NCI-H345 treated with DMSO at 0.1 percent for 48 hours (cell line): ENCODE measurements around the gene NEDD9.

Experiments used
- DNase-seq: peaks from one replicate; lab custom pipeline; 2025; ENCODE audit not compliant: unreplicated experiment; lab: John Stamatoyannopoulos, UW

NEDD9 gene

DNA sequence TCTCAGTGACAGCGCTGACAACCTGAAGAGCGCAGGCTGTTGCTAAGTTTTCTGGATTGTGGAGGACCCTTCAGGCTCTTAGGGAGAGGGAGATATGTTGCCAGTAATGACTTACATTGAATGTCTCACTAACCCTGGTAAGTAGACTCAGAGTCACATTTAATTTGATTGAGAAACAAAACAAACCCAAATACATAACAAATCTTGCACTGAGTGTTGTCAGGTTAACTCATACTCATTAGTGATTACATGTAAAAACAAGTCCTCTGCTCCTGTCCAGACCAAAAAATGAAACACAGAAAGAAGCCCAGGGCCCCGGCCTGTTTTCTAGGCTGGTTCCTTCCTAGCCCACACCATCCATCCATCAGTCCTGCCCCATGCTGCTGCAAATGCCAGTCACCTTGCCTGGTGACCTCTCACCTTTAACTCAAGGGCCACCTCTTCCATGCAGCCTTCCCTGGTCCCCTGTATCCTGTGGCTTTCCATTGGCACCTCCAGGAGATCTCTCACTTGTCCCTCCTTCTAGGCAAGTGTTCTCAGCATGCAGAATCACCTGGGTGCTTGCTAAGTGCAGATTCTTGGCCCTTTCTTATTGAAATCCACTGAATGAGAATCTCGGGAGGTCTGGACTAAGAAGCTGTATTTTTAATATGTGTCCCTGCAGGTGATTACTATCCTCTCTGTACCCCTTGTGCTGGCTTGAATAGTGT, 86.2 kb downstream of the NEDD9 start:
- DNase-seq: no peak

DNA sequence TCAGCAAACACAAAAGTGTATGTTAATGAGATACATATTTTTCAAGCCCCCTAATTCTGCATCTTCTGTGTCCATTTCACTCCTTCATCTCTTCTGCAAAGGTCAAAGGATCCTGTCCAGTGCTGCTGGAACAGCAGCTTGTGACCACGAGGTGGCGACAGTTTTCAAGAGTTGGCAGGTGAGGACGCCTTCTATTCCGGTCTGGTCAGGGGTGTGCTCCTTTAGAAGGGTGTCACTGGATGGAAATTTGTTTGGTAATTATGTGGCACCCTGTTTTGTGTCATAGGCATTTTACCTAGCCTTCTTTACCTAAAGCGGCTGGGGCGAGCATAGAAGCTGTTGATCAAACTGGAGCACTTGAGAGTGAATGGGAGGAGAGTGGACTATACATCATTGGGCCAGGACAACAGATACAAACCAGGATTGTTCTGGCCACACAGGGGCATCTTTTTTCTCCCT, 88.0 kb downstream of the NEDD9 start:
- no peak for DNase-seq

DNA sequence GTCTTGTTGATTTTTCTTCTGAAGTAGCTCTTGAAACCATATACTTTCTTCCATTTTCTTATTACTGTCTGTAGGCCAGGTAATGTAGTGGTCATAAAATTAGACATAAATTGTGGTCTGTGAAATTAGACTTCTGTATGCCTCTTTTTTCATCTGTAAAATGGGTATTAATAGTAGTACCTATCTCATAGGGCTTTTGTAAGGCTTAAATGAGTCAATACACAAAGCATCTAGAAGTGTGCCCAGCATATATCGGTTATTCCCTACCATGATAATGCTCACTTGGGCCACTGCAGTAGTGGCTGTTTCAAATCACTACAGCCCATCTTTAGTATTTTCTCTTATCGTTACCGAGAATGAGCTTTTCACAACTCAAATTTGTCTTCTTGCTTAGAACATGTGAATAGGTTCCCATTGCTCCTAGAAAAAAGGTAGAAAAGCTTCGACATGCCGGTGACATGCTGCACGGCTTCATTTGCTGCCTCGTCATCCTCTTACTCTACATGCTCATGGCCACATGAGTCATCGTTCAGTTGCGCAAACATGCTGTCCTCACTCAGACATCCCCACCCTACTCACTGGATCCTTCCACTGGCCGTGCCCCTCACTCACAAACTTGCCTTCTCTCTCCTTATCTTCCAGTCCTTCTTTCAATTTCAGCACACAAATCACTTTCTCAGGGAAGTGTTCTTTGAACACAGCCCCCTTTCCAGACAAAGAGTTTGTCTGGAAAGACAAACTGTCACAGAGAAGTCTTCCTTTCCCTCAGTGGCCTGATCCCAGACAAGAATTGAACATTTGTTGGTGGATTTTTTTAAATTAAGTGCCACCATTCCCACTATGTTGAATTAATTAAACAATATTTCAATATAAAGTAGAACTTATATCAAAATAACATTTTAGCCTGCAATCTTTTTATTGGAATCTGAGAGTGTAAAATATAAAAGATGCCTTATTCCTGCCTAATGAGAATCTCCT, 88.8 kb downstream of the NEDD9 start:
- no peak for DNase-seq

DNA sequence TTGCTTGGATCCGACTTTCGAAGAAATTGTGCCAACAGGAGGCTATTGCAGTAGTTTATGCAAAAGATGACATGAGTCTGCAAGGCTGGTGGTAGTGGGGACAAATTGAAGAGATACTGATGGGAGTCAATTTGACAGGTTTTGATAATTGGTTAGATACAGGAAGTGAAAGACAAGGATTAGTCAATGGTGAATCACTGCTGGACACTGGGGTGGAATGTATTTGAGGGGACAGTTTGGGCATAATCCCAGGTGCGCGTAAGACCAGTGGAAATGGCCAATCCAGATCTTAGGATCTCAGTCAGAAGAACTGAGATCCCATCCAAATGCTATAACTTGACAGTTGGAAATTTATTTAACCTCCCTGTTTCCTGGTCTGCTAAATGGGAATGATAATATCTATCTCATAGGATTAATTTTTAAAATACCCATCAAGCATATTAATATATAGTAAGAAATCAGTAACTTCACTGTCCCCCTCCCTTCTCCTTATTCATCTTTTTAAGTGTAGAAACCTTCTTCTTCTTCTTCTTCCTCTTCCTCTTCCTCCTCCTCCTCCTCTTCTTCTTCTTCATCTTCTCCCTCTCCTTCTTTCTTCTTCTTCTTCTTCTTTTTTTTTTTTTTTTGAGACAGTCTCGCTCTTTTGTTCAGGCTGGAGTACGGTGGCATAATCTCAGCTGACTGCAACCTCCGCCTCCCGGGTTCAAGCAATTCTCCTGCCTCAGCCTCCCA, 90.0 kb downstream of the NEDD9 start:
- DNase-seq: no peak

DNA sequence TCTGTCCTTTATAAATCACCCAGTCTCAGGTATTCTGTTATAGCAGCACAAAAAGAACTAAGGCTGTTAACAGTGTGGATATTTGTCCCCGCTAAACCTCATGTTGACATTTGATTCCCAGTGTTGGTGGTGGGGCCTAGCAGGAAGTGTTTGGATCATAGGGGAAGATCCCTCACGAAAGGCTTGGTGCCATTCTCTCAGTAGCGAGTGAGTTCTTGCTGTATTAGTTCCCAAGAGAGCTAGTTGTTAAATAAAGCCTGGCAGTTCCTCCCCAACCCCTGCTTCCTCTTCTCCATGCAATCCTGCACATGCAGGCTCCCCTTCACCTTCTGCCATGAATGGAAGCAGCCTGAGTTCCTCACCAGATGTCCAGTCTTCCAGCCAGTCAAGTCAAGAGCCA, 91.2 kb downstream of the NEDD9 start:
- no peak for DNase-seq

DNA sequence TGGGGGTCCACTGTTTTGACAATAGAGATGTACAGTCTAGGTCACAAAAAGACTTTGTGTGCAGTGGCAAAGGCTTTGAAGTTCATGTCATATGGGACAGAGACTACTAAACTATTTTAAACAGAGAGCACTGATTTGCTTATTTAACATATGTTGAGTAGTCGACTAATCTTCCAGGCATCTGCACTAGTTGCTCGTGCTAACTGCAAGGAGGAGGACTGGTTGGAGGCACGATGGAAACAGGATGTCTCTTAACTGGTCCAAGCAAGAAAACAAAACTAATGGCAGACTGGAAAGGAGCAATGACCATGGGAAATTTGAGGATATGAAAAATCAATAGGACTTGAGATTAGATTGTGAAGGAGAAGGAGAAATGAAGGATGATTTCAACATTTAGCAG, 92.4 kb downstream of the NEDD9 start:
- no peak for DNase-seq

DNA sequence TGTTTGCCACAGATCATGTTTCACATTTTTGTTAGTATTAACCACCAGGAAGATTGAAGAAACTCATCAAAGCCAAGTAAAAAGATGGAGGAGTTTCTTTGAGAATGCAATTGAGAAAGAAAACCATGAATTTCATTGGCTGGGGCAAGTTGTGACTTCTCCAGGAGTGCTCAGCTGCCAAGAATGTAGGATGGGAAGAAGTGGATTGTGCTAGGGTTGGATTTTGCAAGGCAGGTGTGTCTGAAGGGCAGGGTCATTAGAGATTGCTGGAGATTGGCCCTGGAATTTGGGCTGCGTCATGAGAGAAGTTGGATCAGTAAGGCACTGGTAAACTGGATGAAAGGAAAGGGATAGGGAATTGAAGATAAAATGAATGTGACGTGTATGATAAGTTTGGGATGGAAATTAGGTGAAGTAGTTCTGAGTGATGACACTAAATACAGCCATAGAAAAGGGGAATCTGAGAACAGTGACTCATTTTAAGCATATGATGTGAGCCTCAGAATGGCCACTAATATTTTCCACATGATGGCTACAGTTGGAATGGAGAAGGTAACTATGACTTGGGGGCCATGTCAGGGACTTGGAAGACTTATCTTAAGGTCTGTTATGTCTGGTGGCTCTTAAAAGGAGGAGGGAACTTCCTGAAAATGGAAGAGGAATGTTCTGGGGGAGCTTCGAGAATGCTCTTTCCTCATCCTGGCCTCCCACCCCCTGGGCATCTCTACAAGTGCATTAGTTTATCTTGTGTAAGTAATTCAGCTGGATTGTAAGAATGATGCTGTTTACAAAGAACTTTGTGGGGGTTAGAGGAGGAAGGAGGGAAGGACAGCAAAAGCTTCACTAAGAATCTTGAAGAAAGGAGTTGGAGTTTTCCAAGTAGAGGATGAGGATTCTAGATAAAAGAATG, 93.2 kb downstream of the NEDD9 start:
- DNase-seq: no peak

DNA sequence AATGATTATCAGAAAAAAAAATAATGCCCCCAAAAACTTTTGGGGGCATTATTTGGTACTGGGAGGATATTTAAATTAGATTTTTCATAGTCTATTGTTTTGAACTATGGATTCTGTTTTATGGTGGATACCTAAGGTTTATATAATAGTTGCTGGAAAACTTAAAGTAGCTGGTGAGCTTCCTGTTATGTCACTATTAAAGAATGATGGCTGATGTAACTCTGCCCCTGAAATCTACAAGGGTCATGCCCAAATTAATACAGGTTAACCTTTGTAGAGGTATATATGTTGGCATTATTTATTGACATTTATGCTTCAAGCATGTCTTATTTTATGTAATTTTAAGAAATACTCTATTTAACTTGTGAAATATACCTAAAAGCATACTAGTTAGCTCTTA, 95.7 kb downstream of the NEDD9 start:
- no peak for DNase-seq
